A673 (cell line): ENCODE data around the gene AAGAB. TPM values are rescaled to one million over a fixed set of nuclear protein-coding genes. Genes with fewer than 3 reads are reported as not detected.
A peak's percentile ranks its signal among the peaks of the same experiment; 100 is the strongest.

ENCODE experiments used
- BruUV-seq: library from RNA; stranded (reverse); fragments of 400-500 nt; replicated peaks from 2 replicates; lab custom pipeline; 2021; lab: Mats Ljungman, UMichigan
- CTCF ChIA-PET: fragments of 300-600 bp; sonication (Branson Sonifier 250); formaldehyde crosslinking; loops from one replicate; lab custom pipeline; 2022; ENCODE audit warnings: antibody characterized with exemption; lab: Charles Lee
- POLR2A ChIA-PET: fragments of 300-600 bp; sonication (Branson Sonifier 250); formaldehyde crosslinking; loops from one replicate; lab custom pipeline; 2022; ENCODE audit warnings: antibody characterized with exemption; ENCODE audit not compliant: low non-redundant PET; lab: Charles Lee
- DNase-seq: peaks from one replicate; pipeline ENCODE4 v3.0.0-alpha.2; 2015; ENCODE audit warnings: low spot score
- H3K27ac ChIP-seq: fragments of 200-600 bp; sonication (generic); 2 replicates; pipeline ENCODE4 v1.5.1; 2016; ENCODE audit warnings: mixed run types, low read depth, mild to moderate bottlenecking, mixed read lengths, antibody characterized with exemption, low read length; ENCODE audit not compliant: poor library complexity, severe bottlenecking
- H3K27me3 ChIP-seq: fragments of 200-600 bp; sonication (generic); replicated peaks from 2 replicates; pipeline ENCODE4 v1.6.1; 2017; ENCODE audit warnings: mixed run types, low read depth, mild to moderate bottlenecking, mixed read lengths, antibody characterized with exemption, low read length; ENCODE audit not compliant: insufficient read depth, poor library complexity
- H3K36me3 ChIP-seq: fragments of 200-600 bp; sonication (generic); 2 replicates; pipeline ENCODE4 v1.6.1; 2016; ENCODE audit warnings: mixed run types, mild to moderate bottlenecking, mixed read lengths, antibody characterized with exemption, low read length; ENCODE audit not compliant: insufficient read depth, poor library complexity, severe bottlenecking
- H3K4me1 ChIP-seq: fragments of 200-600 bp; sonication (generic); 2 replicates; pipeline ENCODE4 v1.6.1; 2017; ENCODE audit warnings: mixed run types, mild to moderate bottlenecking, mixed read lengths, antibody characterized with exemption, low read length; ENCODE audit not compliant: insufficient read depth, poor library complexity, severe bottlenecking
- H3K4me3 ChIP-seq: fragments of 200-600 bp; sonication (generic); 2 replicates; pipeline ENCODE4 v1.5.1; 2016; ENCODE audit warnings: low read depth, mixed run types, mild to moderate bottlenecking, mixed read lengths, low read length; ENCODE audit not compliant: poor library complexity, severe bottlenecking
- H3K9me3 ChIP-seq: fragments of 200-600 bp; sonication (generic); 2 replicates; pipeline ENCODE4 v1.6.1; 2016; ENCODE audit warnings: mixed run types, low read depth, mild to moderate bottlenecking, mixed read lengths, antibody characterized with exemption, low read length; ENCODE audit not compliant: poor library complexity, severe bottlenecking
- EZH2 ChIP-seq: fragments of 200-600 bp; sonication (generic); IDR thresholded peaks from 2 replicates; pipeline ENCODE4 v1.6.1; 2017; ENCODE audit warnings: borderline replicate concordance, low read depth, mild to moderate bottlenecking, mixed read lengths, antibody characterized with exemption, low read length; ENCODE audit not compliant: poor library complexity, severe bottlenecking
- intact Hi-C: fragments of 100-400 bp; cut with micrococcal nuclease; formaldehyde crosslinking; loops from one replicate; pipeline ENCODE4 v1.10.0; 2022; ENCODE audit not compliant: unreplicated experiment
- total RNA-seq: library from RNA; stranded (reverse); gene quantifications from 2 replicates; pipeline ENCODE4 v1.2.3, GENCODE V29; 2021
- TF ChIP-seq, protein P1 (sequence below): fragments of 300-800, 200-600 bp; sonication (generic); conservative IDR thresholded peaks from 2 replicates; pipeline ENCODE4 v1.5.1; 2017; ENCODE audit warnings: low read depth, mild to moderate bottlenecking, antibody characterized with exemption, low read length, moderate library complexity, mixed read lengths

The AAGAB gene
- total RNA-seq, 1 experiment from 2014 or later, result 54.8 TPM

DNA sequence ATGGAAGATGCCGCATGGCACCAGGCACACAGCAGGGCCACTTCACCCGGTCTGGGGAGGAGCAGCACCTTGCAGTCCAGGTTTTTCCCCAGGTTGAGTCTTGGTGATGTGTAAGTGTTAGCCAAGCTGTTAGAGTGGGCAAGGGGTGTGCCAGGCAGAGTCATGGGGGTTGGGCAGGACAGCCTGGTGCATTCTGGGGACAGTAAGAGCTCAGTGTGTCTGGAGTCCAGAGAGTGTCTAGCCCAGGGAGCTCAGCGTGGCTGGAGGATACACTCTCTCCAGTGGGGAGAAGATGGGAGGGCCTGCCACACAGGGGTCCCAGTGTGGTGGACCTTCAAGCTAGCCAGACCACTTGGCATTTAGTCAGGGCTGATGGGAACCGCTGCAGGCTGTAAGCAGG, 87.4 kb downstream of the AAGAB start:
- intact Hi-C loops, result no loop called here
- H3K36me3 ChIP-seq, result peaks cover 4% of the 10 kb centered on the region
- ChIA-PET CTCF (interaction anchor here (0.6 kb wide), 2 partner anchors 19 to 121 kb away, joined by 5 to 7 read pairs; no protein-coding TSS in a partner anchor), POLR2A (interaction anchor here (0.6 kb wide), 1 partner anchor 469 kb away, joined by 3 read pairs; no protein-coding TSS in a partner anchor)
- no TSS peak for BruUV-seq
- TF ChIP-seq, protein P1, sequence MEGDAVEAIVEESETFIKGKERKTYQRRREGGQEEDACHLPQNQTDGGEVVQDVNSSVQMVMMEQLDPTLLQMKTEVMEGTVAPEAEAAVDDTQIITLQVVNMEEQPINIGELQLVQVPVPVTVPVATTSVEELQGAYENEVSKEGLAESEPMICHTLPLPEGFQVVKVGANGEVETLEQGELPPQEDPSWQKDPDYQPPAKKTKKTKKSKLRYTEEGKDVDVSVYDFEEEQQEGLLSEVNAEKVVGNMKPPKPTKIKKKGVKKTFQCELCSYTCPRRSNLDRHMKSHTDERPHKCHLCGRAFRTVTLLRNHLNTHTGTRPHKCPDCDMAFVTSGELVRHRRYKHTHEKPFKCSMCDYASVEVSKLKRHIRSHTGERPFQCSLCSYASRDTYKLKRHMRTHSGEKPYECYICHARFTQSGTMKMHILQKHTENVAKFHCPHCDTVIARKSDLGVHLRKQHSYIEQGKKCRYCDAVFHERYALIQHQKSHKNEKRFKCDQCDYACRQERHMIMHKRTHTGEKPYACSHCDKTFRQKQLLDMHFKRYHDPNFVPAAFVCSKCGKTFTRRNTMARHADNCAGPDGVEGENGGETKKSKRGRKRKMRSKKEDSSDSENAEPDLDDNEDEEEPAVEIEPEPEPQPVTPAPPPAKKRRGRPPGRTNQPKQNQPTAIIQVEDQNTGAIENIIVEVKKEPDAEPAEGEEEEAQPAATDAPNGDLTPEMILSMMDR, result no peak
- no peak for TF ChIP-seq EZH2
- H3K27me3 ChIP-seq, result no peaks in the 10 kb centered on the region
- no peak for DNase-seq
- H3K4me1 ChIP-seq, result peaks cover 56% of the 10 kb centered on the region
- H3K9me3 ChIP-seq, result no peaks in the 10 kb centered on the region
- no peak overlapping the region for H3K4me3 ChIP-seq
- H3K27ac ChIP-seq, result peak overlapping the region; percentile 38

DNA sequence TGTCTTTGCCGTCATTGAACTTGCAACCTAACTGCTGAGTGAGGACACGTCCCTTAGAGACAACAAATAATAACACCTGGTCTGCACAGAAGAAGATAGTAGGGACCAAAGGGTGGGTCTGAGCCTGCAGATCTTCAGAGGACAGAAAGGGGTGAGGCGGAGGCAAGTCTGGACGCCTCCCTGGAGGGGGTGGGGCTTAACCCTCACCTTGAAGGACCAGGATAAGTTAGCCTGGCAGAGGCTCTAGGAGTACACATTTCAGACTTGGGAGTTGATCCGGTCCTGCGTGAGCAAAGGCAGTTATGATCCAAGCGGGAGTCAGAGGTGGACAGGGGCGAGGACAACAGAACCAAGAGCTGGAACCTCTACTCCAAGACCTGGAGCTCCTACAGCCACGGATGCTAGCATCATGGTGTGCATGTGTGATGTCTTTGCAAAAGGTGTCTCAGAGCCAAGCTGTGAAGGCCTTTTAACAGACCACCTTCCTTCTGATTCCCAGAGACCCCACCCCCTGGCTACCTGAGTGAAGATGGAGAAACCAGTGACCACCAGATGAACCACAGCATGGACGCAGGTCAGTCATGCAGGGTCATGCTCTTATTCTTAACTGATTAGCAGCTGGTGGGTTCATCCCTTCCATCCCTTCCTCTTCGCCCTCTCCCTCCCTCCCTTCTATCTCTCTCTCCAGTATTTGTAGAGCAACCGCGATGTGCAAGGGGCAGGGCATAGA, 88.0 kb downstream of the AAGAB start:
- no peak for DNase-seq
- Histone ChIP-seq H3K9me3 (no peaks in the 10 kb centered on the region), H3K4me1 (peaks cover 62% of the 10 kb centered on the region), H3K36me3 (peaks cover 4% of the 10 kb centered on the region), H3K4me3 (no peak overlapping the region), H3K27me3 (no peaks in the 10 kb centered on the region), H3K27ac (peak overlapping the region; percentile 80)
- POLR2A ChIA-PET, result interaction anchor here (0.6 kb wide), 1 partner anchor 1449 kb away, joined by 3 read pairs; no protein-coding TSS in a partner anchor
- no TSS peak for BruUV-seq
- TF ChIP-seq EZH2, result no peak
- TF ChIP-seq, protein P1, result no peak
- CTCF ChIA-PET, result interaction anchor here (0.6 kb wide), 1 partner anchor 20 kb away, joined by 5 read pairs; no protein-coding TSS in a partner anchor
- intact Hi-C loops, result no loop called here

DNA sequence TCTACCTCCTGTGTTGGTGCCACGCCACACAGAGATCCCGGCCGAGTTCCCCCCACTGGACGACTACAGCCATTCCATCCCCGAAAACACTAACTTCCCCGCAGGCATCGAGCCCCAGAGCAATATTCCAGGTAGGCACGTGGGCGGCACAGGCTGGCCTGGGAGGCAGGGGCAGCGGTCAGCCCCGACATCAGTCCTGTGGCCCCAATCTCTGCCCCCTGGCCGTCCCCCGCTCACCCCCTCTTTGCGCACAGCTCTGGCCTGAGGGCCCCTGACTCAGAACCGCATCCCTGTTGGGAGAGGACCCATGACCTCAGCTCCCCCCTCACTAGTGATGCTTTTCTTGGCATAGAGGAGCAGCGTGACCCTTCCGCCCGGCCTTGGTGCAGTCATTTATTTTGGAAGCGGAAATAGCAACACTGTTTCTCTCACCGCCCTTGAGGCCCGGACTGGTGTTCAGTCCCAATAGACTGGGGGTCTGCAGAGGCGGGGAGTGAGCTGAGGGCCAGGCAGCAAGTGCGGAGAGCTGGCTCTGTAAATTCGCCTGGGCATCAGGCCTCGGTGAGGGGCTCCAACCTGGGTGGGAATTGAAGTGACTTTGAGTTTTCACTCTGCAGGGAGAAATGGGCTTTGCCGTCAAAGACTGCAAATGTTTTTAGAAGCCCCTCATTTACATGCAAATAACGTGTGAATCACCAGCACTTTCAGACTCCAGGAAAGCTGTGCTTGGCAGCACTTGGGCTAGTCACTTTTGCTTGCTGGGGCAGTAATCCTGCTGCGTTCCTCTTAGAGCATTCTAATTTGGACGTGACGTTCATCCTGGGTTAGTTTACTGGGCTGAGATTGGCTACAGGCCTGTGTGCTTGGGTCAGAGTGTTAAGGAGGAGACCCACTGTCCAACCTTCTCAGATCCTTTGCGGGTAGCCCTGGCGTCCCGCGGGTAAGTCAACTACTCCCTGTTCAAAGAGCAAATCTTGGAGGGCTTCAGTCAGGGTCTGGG, 88.9 kb downstream of the AAGAB start:
- H3K27ac ChIP-seq, result peak overlapping the region; percentile 80
- CTCF ChIA-PET, result no interaction called here
- intact Hi-C loops, result no loop called here

More for the DNA sequence above, 88.9 kb downstream of the AAGAB start:
- Histone ChIP-seq H3K9me3 (no peaks in the 10 kb centered on the region), H3K4me1 (peaks cover 70% of the 10 kb centered on the region), H3K27me3 (no peaks in the 10 kb centered on the region), H3K4me3 (no peak overlapping the region), H3K36me3 (peaks cover 4% of the 10 kb centered on the region)
- POLR2A ChIA-PET, result interaction anchor here (0.6 kb wide), 1 partner anchor 1448 kb away, joined by 3 read pairs; no protein-coding TSS in a partner anchor
- TF ChIP-seq EZH2, result no peak
- TF ChIP-seq, protein P1, result no peak
- no TSS peak for BruUV-seq
- peak; percentile 93 for DNase-seq
